Activated naive CD8-positive, alpha-beta T cell treated with anti-CD3 and anti-CD28 coated beads, Interleukin-2, amount 50 U/mL, for 24 hours (primary cell): ENCODE results near the gene AJUBA.
"Not testable (repeated sequence)": the region's sequence is repeated elsewhere in the genome, so short reads cannot be mapped to it uniquely, and the experiment has no call there.

ENCODE experiments used
- ATAC-seq: fragments of 150-1000 bp; cut with Tn5 transposase; one replicate; pipeline ENCODE4 v1.10.0; 2021
- DNase-seq: peaks from one replicate; pipeline ENCODE4 v3.0.0; 2021
- H3K27ac Mint-ChIP-seq: one replicate; pipeline ENCODE4 v1.8.0; 2021; ENCODE audit warnings: mild to moderate bottlenecking, mixed read lengths
- H3K27me3 Mint-ChIP-seq: one replicate; pipeline ENCODE4 v1.8.0; 2021; ENCODE audit warnings: mixed read lengths
- H3K36me3 Mint-ChIP-seq: one replicate; pipeline ENCODE4 v1.8.0; 2021; ENCODE audit warnings: low read depth, mixed read lengths
- H3K4me1 Mint-ChIP-seq: one replicate; pipeline ENCODE4 v1.8.0; 2021; ENCODE audit warnings: mixed read lengths
- H3K4me3 Mint-ChIP-seq: one replicate; pipeline ENCODE4 v1.8.0; 2021; ENCODE audit warnings: mild to moderate bottlenecking, moderate library complexity, mixed read lengths
- H3K9me3 Mint-ChIP-seq: one replicate; pipeline ENCODE4 v1.8.0; 2021; ENCODE audit warnings: mixed read lengths

The AJUBA gene

GRCh38 chr14:22955702-22956569 lies 26.4 kb downstream of the AJUBA start:
- ATAC-seq, result no peak
- H3K9me3 Mint-ChIP-seq, result no peaks in the 10 kb centered on the region
- H3K36me3 Mint-ChIP-seq, result peaks cover 19% of the 10 kb centered on the region
- no peak for DNase-seq
- H3K4me3 Mint-ChIP-seq, result peak overlapping the region; percentile 92
- peak overlapping the region; percentile 83 for H3K27ac Mint-ChIP-seq
- peaks cover 24% of the 10 kb centered on the region for H3K4me1 Mint-ChIP-seq
- H3K27me3 Mint-ChIP-seq, result no peaks in the 10 kb centered on the region

- DNase-seq (no peak), ATAC-seq (no peak)
- H3K27ac Mint-ChIP-seq, result peak overlapping the region; percentile 35
- no peak overlapping the region for H3K4me3 Mint-ChIP-seq
- H3K27me3 Mint-ChIP-seq, result no peaks in the 10 kb centered on the region
- H3K9me3 Mint-ChIP-seq, result no peaks in the 10 kb centered on the region
- peaks cover 18% of the 10 kb centered on the region for H3K4me1 Mint-ChIP-seq
- H3K36me3 Mint-ChIP-seq, result peaks cover 27% of the 10 kb centered on the region
These were observed 29.9 kb downstream of the AJUBA start for GRCh38 chr14:22952418-22952817.

GRCh38 chr14:22951795-22952194 lies 30.6 kb downstream of the AJUBA start:
- H3K9me3 Mint-ChIP-seq, ATAC-seq, H3K27ac Mint-ChIP-seq, H3K4me3 Mint-ChIP-seq, H3K27me3 Mint-ChIP-seq, DNase-seq: not testable (repeated sequence)
- Mint-ChIP-seq H3K4me1 (peaks cover 14% of the 10 kb centered on the region), H3K36me3 (peaks cover 32% of the 10 kb centered on the region)

- DNase-seq (no peak), ATAC-seq (no peak)
- Mint-ChIP-seq H3K4me1 (no peaks in the 10 kb centered on the region), H3K4me3 (no peak overlapping the region), H3K36me3 (peaks cover 25% of the 10 kb centered on the region), H3K27me3 (no peaks in the 10 kb centered on the region), H3K9me3 (no peaks in the 10 kb centered on the region), H3K27ac (no peak overlapping the region)
These were observed 36.7 kb downstream of the AJUBA start for GRCh38 chr14:22945642-22946041.

GRCh38 chr14:22939684-22940083 lies 42.7 kb downstream of the AJUBA start:
- H3K27ac Mint-ChIP-seq, result no peak overlapping the region
- ATAC-seq (no peak), DNase-seq (no peak)
- H3K9me3 Mint-ChIP-seq, result no peaks in the 10 kb centered on the region
- H3K4me1 Mint-ChIP-seq, result no peaks in the 10 kb centered on the region
- H3K4me3 Mint-ChIP-seq, result no peak overlapping the region
- peaks cover 7% of the 10 kb centered on the region for H3K36me3 Mint-ChIP-seq
- no peaks in the 10 kb centered on the region for H3K27me3 Mint-ChIP-seq

GRCh38 chr14:22935156-22935555 lies 47.2 kb downstream of the AJUBA start:
- peaks cover 13% of the 10 kb centered on the region for H3K4me1 Mint-ChIP-seq
- H3K9me3 Mint-ChIP-seq, result no peaks in the 10 kb centered on the region
- DNase-seq (no peak), ATAC-seq (no peak)
- H3K27me3 Mint-ChIP-seq, result no peaks in the 10 kb centered on the region
- no peak overlapping the region for H3K4me3 Mint-ChIP-seq
- H3K27ac Mint-ChIP-seq, result no peak overlapping the region
- peaks cover 2% of the 10 kb centered on the region for H3K36me3 Mint-ChIP-seq

GRCh38 chr14:22932146-22932545 lies 50.2 kb downstream of the AJUBA start:
- Mint-ChIP-seq H3K36me3 (peaks cover 11% of the 10 kb centered on the region), H3K27me3 (no peaks in the 10 kb centered on the region), H3K27ac (no peak overlapping the region), H3K4me1 (peaks cover 27% of the 10 kb centered on the region), H3K4me3 (no peak overlapping the region), H3K9me3 (no peaks in the 10 kb centered on the region)
- ATAC-seq (no peak), DNase-seq (no peak)

- H3K27me3 Mint-ChIP-seq, result no peaks in the 10 kb centered on the region
- H3K4me3 Mint-ChIP-seq, result no peak overlapping the region
- no peak overlapping the region for H3K27ac Mint-ChIP-seq
- H3K4me1 Mint-ChIP-seq, result peaks cover 37% of the 10 kb centered on the region
- DNase-seq (no peak), ATAC-seq (no peak)
- no peaks in the 10 kb centered on the region for H3K9me3 Mint-ChIP-seq
- H3K36me3 Mint-ChIP-seq, result peaks cover 28% of the 10 kb centered on the region
These were observed 52.4 kb downstream of the AJUBA start for GRCh38 chr14:22929961-22930364.

- H3K27me3 Mint-ChIP-seq, result no peaks in the 10 kb centered on the region
- DNase-seq (peak; percentile 93), ATAC-seq (peak; percentile 97)
- H3K4me1 Mint-ChIP-seq, result peaks cover 37% of the 10 kb centered on the region
- H3K36me3 Mint-ChIP-seq, result peaks cover 34% of the 10 kb centered on the region
- H3K9me3 Mint-ChIP-seq, result no peaks in the 10 kb centered on the region
- H3K27ac Mint-ChIP-seq, result no peak within 1 kb of the TSS
- no peak within 1 kb of the TSS for H3K4me3 Mint-ChIP-seq
These were observed 53.0 kb downstream of the AJUBA start, which contains the start of gene PRMT5 for GRCh38 chr14:22929104-22929960. Gene PRMT5 (minus strand): TSS chr14:22929376. CDS start chr14:22929361, 15 bp downstream.

GRCh38 chr14:22928237-22929103 lies 53.9 kb downstream of the AJUBA start:
- H3K36me3 Mint-ChIP-seq, result peaks cover 42% of the 10 kb centered on the region
- DNase-seq (no peak), ATAC-seq (no peak)
- no peaks in the 10 kb centered on the region for H3K9me3 Mint-ChIP-seq
- H3K4me1 Mint-ChIP-seq, result peaks cover 37% of the 10 kb centered on the region
- no peaks in the 10 kb centered on the region for H3K27me3 Mint-ChIP-seq
- H3K4me3 Mint-ChIP-seq, result no peak overlapping the region
- no peak overlapping the region for H3K27ac Mint-ChIP-seq

- no peaks in the 10 kb centered on the region for H3K27me3 Mint-ChIP-seq
- no peak overlapping the region for H3K27ac Mint-ChIP-seq
- peaks cover 54% of the 10 kb centered on the region for H3K36me3 Mint-ChIP-seq
- ATAC-seq (no peak), DNase-seq (no peak)
- no peaks in the 10 kb centered on the region for H3K9me3 Mint-ChIP-seq
- peaks cover 24% of the 10 kb centered on the region for H3K4me1 Mint-ChIP-seq
- no peak overlapping the region for H3K4me3 Mint-ChIP-seq
These were observed 56.0 kb downstream of the AJUBA start for GRCh38 chr14:22926316-22926715.

GRCh38 chr14:22925513-22925912 lies 56.8 kb downstream of the AJUBA start:
- Mint-ChIP-seq H3K4me3 (no peak overlapping the region), H3K27ac (no peak overlapping the region), H3K4me1 (peaks cover 24% of the 10 kb centered on the region), H3K9me3 (no peaks in the 10 kb centered on the region), H3K27me3 (no peaks in the 10 kb centered on the region), H3K36me3 (peaks cover 60% of the 10 kb centered on the region)
- ATAC-seq (no peak), DNase-seq (no peak)

GRCh38 chr14:22923746-22924145 lies 58.6 kb downstream of the AJUBA start:
- H3K4me1 Mint-ChIP-seq, result peaks cover 39% of the 10 kb centered on the region
- ATAC-seq (no peak), DNase-seq (no peak)
- H3K36me3 Mint-ChIP-seq, result peaks cover 68% of the 10 kb centered on the region
- H3K4me3 Mint-ChIP-seq, result no peak overlapping the region
- no peaks in the 10 kb centered on the region for H3K9me3 Mint-ChIP-seq
- H3K27me3 Mint-ChIP-seq, result peaks cover 3% of the 10 kb centered on the region
- H3K27ac Mint-ChIP-seq, result no peak overlapping the region

GRCh38 chr14:22922294-22922693 lies 60.1 kb downstream of the AJUBA start:
- H3K27me3 Mint-ChIP-seq, result peaks cover 3% of the 10 kb centered on the region
- peaks cover 64% of the 10 kb centered on the region for H3K36me3 Mint-ChIP-seq
- DNase-seq (no peak), ATAC-seq (no peak)
- H3K9me3 Mint-ChIP-seq, result no peaks in the 10 kb centered on the region
- no peak overlapping the region for H3K4me3 Mint-ChIP-seq
- H3K27ac Mint-ChIP-seq, result no peak overlapping the region
- H3K4me1 Mint-ChIP-seq, result peaks cover 36% of the 10 kb centered on the region
